Measurements from ENCODE around the gene ACP5. TPM values are rescaled to one million over a fixed set of nuclear protein-coding genes. Genes with fewer than 3 reads are reported as not detected.
A peak's percentile ranks its signal among the peaks of the same experiment; 100 is the strongest.

ACP5 gene
- total and polyA plus RNA-seq, 2 of the 8 experiments (the other 6 are each of a cell fraction or from before 2014, with no cell fraction given): 9.0 to 14.3 TPM

DNA sequence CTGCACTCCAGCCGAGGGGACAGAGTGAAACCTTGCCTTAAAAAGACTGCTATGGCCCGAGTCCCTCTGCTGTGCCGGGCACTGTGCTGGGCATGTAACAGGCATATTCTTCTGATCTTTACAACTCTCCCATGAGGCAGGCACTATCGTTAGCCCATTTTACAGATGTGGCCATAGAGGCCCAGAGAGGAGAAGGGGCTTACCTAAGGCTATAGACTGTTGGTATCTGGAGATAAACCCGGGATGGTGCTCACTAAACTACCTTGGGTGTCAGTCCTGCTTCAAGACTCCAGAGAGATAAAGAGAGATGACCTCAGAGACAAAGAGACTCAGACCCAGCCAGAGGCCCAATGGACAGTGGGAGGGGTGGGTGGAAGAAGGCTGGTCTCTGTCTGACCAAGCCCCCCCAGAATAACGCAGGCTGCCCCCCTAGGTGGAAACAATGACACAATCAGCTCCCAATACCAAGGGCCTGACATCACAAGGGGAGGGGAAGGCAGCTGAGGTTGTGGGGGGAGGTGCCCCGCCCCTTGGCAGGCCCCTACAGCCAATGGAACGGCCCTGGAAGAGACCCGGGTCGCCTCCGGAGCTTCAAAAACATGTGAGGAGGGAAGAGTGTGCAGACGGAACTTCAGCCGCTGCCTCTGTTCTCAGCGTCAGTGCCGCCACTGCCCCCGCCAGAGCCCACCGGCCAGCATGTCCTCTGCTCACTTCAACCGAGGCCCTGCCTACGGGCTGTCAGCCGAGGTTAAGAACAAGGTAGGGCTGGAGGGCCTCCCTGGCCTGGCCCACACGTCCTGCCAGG lies 39.0 kb downstream of the ACP5 start, which contains the start of gene CNN1 (continued):
- TF ChIP-seq, protein P1, sequence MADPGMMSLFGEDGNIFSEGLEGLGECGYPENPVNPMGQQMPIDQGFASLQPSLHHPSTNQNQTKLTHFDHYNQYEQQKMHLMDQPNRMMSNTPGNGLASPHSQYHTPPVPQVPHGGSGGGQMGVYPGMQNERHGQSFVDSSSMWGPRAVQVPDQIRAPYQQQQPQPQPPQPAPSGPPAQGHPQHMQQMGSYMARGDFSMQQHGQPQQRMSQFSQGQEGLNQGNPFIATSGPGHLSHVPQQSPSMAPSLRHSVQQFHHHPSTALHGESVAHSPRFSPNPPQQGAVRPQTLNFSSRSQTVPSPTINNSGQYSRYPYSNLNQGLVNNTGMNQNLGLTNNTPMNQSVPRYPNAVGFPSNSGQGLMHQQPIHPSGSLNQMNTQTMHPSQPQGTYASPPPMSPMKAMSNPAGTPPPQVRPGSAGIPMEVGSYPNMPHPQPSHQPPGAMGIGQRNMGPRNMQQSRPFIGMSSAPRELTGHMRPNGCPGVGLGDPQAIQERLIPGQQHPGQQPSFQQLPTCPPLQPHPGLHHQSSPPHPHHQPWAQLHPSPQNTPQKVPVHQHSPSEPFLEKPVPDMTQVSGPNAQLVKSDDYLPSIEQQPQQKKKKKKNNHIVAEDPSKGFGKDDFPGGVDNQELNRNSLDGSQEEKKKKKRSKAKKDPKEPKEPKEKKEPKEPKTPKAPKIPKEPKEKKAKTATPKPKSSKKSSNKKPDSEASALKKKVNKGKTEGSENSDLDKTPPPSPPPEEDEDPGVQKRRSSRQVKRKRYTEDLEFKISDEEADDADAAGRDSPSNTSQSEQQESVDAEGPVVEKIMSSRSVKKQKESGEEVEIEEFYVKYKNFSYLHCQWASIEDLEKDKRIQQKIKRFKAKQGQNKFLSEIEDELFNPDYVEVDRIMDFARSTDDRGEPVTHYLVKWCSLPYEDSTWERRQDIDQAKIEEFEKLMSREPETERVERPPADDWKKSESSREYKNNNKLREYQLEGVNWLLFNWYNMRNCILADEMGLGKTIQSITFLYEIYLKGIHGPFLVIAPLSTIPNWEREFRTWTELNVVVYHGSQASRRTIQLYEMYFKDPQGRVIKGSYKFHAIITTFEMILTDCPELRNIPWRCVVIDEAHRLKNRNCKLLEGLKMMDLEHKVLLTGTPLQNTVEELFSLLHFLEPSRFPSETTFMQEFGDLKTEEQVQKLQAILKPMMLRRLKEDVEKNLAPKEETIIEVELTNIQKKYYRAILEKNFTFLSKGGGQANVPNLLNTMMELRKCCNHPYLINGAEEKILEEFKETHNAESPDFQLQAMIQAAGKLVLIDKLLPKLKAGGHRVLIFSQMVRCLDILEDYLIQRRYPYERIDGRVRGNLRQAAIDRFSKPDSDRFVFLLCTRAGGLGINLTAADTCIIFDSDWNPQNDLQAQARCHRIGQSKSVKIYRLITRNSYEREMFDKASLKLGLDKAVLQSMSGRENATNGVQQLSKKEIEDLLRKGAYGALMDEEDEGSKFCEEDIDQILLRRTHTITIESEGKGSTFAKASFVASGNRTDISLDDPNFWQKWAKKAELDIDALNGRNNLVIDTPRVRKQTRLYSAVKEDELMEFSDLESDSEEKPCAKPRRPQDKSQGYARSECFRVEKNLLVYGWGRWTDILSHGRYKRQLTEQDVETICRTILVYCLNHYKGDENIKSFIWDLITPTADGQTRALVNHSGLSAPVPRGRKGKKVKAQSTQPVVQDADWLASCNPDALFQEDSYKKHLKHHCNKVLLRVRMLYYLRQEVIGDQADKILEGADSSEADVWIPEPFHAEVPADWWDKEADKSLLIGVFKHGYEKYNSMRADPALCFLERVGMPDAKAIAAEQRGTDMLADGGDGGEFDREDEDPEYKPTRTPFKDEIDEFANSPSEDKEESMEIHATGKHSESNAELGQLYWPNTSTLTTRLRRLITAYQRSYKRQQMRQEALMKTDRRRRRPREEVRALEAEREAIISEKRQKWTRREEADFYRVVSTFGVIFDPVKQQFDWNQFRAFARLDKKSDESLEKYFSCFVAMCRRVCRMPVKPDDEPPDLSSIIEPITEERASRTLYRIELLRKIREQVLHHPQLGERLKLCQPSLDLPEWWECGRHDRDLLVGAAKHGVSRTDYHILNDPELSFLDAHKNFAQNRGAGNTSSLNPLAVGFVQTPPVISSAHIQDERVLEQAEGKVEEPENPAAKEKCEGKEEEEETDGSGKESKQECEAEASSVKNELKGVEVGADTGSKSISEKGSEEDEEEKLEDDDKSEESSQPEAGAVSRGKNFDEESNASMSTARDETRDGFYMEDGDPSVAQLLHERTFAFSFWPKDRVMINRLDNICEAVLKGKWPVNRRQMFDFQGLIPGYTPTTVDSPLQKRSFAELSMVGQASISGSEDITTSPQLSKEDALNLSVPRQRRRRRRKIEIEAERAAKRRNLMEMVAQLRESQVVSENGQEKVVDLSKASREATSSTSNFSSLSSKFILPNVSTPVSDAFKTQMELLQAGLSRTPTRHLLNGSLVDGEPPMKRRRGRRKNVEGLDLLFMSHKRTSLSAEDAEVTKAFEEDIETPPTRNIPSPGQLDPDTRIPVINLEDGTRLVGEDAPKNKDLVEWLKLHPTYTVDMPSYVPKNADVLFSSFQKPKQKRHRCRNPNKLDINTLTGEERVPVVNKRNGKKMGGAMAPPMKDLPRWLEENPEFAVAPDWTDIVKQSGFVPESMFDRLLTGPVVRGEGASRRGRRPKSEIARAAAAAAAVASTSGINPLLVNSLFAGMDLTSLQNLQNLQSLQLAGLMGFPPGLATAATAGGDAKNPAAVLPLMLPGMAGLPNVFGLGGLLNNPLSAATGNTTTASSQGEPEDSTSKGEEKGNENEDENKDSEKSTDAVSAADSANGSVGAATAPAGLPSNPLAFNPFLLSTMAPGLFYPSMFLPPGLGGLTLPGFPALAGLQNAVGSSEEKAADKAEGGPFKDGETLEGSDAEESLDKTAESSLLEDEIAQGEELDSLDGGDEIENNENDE (IDR thresholded peaks at IDR 0.05; ENCODE audit: insufficient replicate concordance, low read length): no peak
- TF ChIP-seq RBBP5 (IDR thresholded peaks at IDR 0.05; ENCODE audit: borderline replicate concordance, low read depth, low read length) (no peak), POLR2AphosphoS5 (IDR thresholded peaks at IDR 0.05; ENCODE audit: low read depth, low read length) (peak; percentile 57; the same call in 1 of the 2 replicates), PHF8 (conservative IDR thresholded peaks at IDR 0.05; ENCODE audit: low read depth, low read length) (peak; percentile 44; the same call in 1 of the 2 replicates), SP2 (IDR thresholded peaks at IDR 0.05; ENCODE audit: low read length) (no peak), KDM1A (IDR thresholded peaks at IDR 0.05; ENCODE audit: borderline replicate concordance, low read length) (peak; percentile 93; the same call in 1 of the 2 replicates), EZH2 (IDR thresholded peaks at IDR 0.05; ENCODE audit: low read depth, low read length, severe bottlenecking) (no peak), RAD21 (IDR thresholded peaks at IDR 0.05 in 1 of 2, conservative IDR thresholded peaks at IDR 0.05 in 1 of 2; ENCODE audit: low read depth in 2 of 2, low read length in 2 of 2) (no peak), CHD2 (IDR thresholded peaks at IDR 0.05; ENCODE audit: low read length) (0 out of 2 replicates have a peak, but pooled peaks have one; percentile 34)

Measured in H1 (cell line).